Fibroblast of lung (primary cell): ENCODE results near the gene GAK. TPM values are rescaled to one million over a fixed set of nuclear protein-coding genes. Genes with fewer than 3 reads are reported as not detected.
A peak's percentile ranks its signal among the peaks of the same experiment; 100 is the strongest.

ENCODE experiments used
- DNase-seq, 2 donors: peaks; one replicate each; pipeline versions ENCODE4 v3.0.0 to v3.0.0-alpha.2; 2010; ENCODE audit warnings: low read depth in 2 of 2
- H2AFZ ChIP-seq: 2 replicates; pipeline ENCODE4 v1.5.1; 2012; ENCODE audit warnings: low read length, control low read depth, inconsistent platforms
- H3K27ac ChIP-seq: 2 replicates; pipeline ENCODE4 v1.5.1; 2011; ENCODE audit warnings: low read length, control low read depth; ENCODE audit not compliant: insufficient read depth
- H3K27me3 ChIP-seq: 2 replicates; pipeline ENCODE4 v1.5.1; 2011; ENCODE audit warnings: mild to moderate bottlenecking, low read length; ENCODE audit not compliant: control insufficient read depth, insufficient read depth
- H3K36me3 ChIP-seq: 2 replicates; pipeline ENCODE4 v1.5.1; 2011; ENCODE audit warnings: low read length; ENCODE audit not compliant: control insufficient read depth, insufficient read depth
- H3K4me1 ChIP-seq: 2 replicates; pipeline ENCODE4 v1.5.1; 2011; ENCODE audit warnings: low read length; ENCODE audit not compliant: control insufficient read depth, insufficient read depth; ENCODE audit errors: extremely low read depth
- H3K4me2 ChIP-seq: 2 replicates; pipeline ENCODE4 v1.5.1; 2011; ENCODE audit warnings: low read length, control low read depth; ENCODE audit not compliant: insufficient read depth; ENCODE audit errors: extremely low read depth
- H3K4me3 ChIP-seq, 4 experiments: fragments of 200-600 bp in 1 of 4; sonication (generic) in 1 of 4; replicated peaks in 1 of 4; 2 replicates each; pipeline ENCODE4 v1.5.1; 2011 to 2016; ENCODE audit warnings: low read length in 4 of 4, low read depth in 3 of 4, mild to moderate bottlenecking in 3 of 4, control low read depth in 2 of 4, inconsistent platforms in 1 of 4, mixed read lengths in 1 of 4; ENCODE audit not compliant: insufficient read depth in 1 of 4; ENCODE audit errors: control extremely low read depth in 1 of 4
- H3K79me2 ChIP-seq: 2 replicates; pipeline ENCODE4 v1.5.1; 2012; ENCODE audit warnings: mild to moderate bottlenecking, low read length, inconsistent platforms; ENCODE audit not compliant: control insufficient read depth, insufficient read depth
- H3K9ac ChIP-seq: 2 replicates; pipeline ENCODE4 v1.5.1; 2011; ENCODE audit warnings: mild to moderate bottlenecking, low read length, control low read depth; ENCODE audit not compliant: insufficient read depth
- H3K9me3 ChIP-seq: 2 replicates; pipeline ENCODE4 v1.5.1; 2012; ENCODE audit warnings: low read depth, low read length; ENCODE audit not compliant: control insufficient read depth, insufficient read depth
- H4K20me1 ChIP-seq: 2 replicates; pipeline ENCODE4 v1.5.1; 2011; ENCODE audit warnings: low read length; ENCODE audit not compliant: control insufficient read depth, insufficient read depth; ENCODE audit errors: extremely low read depth
- EZH2 ChIP-seq: IDR thresholded peaks from 2 replicates; pipeline ENCODE4 v1.5.1; 2012; ENCODE audit warnings: low read length, control low read depth, mild to moderate bottlenecking; ENCODE audit errors: missing control alignments
- polyA plus RNA-seq, 2 donors: library from polyadenylated mRNA; depleted of rRNA in 1 of 2; stranded (reverse) in 1 of 2; unstranded in 1 of 2; fragments of >200 nt; gene quantifications; 2 replicates each; pipeline ENCODE4 v1.2.1, GENCODE V29; 2011 to 2012; ENCODE audit warnings: missing spikeins in 1 of 2
- total RNA-seq: library from RNA; depleted of rRNA; stranded (reverse); fragments of >200 nt; gene quantifications from 2 replicates; pipeline ENCODE4 v1.2.1, GENCODE V29; 2014
- TF ChIP-seq, protein P1 (sequence below), 2 donors: IDR thresholded peaks in 1 of 2; conservative IDR thresholded peaks in 1 of 2; 1 replicate in 1 of 2; 2 replicates in 1 of 2; pipeline ENCODE4 v1.5.1; 2011 to 2012; ENCODE audit warnings: low read length in 2 of 2, control low read depth in 1 of 2, inconsistent platforms in 1 of 2, low read depth in 1 of 2, mild to moderate bottlenecking in 1 of 2

Gene GAK
- total and polyA plus RNA-seq, 2 donors (not counting 1 experiment from before 2014, with no cell fraction given) = 10.1 to 48.2 TPM

DNA sequence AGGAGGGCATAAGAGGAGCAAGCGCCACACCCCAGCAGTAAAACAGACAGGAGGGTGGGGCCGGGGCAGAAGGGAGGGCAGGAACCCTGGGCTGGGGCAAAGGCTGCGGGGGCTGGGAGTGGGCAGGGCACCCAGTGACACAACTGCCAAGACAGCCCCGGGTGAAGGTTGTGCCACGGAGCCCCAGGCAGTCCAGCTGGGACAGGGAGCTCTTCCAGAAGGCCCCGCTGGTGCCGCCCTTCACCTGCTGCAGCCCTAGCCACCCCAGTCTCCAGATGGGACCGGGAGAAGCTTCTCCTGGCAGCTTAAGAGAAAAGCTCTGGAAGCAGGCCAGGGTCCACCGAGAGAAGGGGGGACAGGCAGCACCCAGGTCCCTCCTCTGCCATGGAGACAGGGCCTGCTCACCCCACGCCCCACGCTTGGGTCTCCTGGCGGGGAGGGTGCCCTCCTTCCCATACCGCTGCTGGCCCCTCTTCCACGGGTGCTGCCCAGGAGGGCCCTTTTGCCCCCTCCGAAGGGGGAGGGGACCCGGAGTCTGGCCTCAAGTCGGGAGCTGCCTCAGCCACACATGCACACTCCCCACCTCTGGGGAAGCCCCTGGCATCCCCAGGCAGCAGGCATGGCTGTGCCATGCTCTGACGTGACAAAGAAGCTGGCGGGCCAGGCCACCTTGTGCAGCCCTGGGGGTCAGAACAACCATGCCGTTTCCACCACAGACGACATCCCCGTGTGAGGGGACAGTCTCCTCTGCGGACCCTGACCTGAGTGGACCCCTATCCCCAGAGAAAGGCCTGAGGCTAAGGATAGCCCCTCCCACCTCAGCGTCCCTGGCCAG lies 39.8 kb upstream of the GAK start:
- DNase-seq = no peak
- peak overlapping the region in 3 of 4 experiments; percentile 66 to 80 (median 76) for H3K4me3 ChIP-seq
- H3K36me3 ChIP-seq = no peaks in the 10 kb centered on the region
- H3K27me3 ChIP-seq = no peaks in the 10 kb centered on the region
- peak overlapping the region; percentile 58 for H3K9ac ChIP-seq
- H3K27ac ChIP-seq = no peak overlapping the region
- peaks cover 4% of the 10 kb centered on the region for H3K4me1 ChIP-seq
- H3K4me2 ChIP-seq = peak overlapping the region; percentile 94
- H2AFZ ChIP-seq = no peak overlapping the region
- H3K79me2 ChIP-seq = no peaks in the 10 kb centered on the region
- no peaks in the 10 kb centered on the region for H3K9me3 ChIP-seq
- TF ChIP-seq, protein P1, sequence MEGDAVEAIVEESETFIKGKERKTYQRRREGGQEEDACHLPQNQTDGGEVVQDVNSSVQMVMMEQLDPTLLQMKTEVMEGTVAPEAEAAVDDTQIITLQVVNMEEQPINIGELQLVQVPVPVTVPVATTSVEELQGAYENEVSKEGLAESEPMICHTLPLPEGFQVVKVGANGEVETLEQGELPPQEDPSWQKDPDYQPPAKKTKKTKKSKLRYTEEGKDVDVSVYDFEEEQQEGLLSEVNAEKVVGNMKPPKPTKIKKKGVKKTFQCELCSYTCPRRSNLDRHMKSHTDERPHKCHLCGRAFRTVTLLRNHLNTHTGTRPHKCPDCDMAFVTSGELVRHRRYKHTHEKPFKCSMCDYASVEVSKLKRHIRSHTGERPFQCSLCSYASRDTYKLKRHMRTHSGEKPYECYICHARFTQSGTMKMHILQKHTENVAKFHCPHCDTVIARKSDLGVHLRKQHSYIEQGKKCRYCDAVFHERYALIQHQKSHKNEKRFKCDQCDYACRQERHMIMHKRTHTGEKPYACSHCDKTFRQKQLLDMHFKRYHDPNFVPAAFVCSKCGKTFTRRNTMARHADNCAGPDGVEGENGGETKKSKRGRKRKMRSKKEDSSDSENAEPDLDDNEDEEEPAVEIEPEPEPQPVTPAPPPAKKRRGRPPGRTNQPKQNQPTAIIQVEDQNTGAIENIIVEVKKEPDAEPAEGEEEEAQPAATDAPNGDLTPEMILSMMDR (conservative IDR thresholded peaks at IDR 0.05 in 1 of 2, IDR thresholded peaks at IDR 0.05 in 1 of 2; ENCODE audit: low read depth in 1 of 2, low read length in 2 of 2) = no peak
- TF ChIP-seq EZH2 = no peak
- no peaks in the 10 kb centered on the region for H4K20me1 ChIP-seq

DNA sequence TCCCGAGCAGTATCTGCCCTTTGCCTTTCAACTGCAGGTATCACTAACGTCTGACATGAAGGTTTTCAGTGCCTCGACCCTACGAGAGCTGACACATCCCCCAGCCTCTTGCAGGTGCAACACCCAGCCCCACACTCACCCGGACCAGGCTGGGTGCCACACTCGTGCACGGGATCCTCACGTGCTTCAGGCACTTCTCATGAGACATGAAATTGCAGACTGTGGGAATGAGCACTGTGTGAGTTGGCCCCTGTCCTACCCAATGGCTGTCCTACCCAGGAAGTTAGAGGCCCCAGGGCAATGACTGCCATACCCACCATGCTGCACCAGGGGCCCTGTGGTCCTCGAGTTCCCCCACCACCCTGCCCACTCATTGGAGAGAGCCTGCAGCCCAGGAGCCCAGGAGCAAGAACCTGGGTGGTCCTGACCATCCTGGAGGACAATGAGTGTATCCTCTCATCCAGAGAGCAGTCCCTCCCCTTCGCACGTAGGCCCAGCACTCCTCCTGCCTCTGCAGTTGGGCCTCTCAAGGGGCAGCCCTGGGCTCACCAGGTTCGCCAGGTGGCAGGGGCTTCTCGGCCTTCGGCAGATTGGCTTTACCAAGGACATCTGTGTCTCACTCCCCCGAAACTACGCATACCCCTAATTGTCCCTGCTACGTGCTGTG lies 38.9 kb upstream of the GAK start:
- Histone ChIP-seq H3K9ac (no peak overlapping the region), H3K79me2 (no peaks in the 10 kb centered on the region), H3K27ac (no peak overlapping the region), H3K4me2 (no peak overlapping the region), H2AFZ (no peak overlapping the region), H3K4me3 (no peak overlapping the region), H3K4me1 (peaks cover 4% of the 10 kb centered on the region), H3K27me3 (no peaks in the 10 kb centered on the region), H3K36me3 (peaks cover 3% of the 10 kb centered on the region), H4K20me1 (no peaks in the 10 kb centered on the region), H3K9me3 (no peaks in the 10 kb centered on the region)
- no peak for TF ChIP-seq EZH2
- TF ChIP-seq, protein P1 (conservative IDR thresholded peaks at IDR 0.05 in 1 of 2, IDR thresholded peaks at IDR 0.05 in 1 of 2; ENCODE audit: low read depth in 1 of 2, low read length in 2 of 2) = no peak
- no peak for DNase-seq

DNA sequence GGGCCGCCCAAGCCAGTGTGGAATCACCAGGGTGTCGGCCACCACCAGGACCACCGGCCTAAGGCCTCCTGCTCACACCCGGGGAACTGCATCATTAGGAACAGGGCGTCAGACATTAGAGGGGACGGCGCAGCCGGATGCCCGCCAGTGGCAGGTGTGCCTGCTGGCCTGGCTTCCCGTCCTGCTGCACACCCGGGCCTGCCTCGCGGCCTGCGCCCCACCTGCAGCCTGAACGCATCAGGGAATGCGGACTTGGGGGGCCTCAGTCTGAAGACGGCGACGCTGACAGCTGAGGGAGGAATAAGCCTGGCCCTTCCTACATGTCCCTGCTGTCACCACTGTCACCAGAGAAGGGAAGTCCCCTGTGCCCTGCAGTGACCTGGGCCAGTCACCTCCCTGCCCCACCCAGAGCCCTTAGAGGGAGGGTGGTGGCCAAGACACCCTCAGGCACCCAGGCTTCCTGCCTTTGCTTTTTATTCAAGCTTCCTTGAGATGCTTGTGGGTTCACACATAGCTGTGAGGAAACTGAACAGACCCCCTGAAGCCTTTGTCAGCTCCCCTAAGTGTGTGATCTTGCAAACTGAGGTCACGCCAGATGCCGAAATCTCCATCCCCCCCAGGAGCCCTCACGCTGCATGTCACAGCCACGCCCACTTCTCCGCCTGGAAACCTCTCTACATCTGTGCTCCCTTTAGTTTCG lies 38.1 kb upstream of the GAK start:
- Histone ChIP-seq H3K79me2 (no peaks in the 10 kb centered on the region), H3K4me3 (no peak overlapping the region), H3K27ac (no peak overlapping the region), H4K20me1 (no peaks in the 10 kb centered on the region), H3K36me3 (peaks cover 3% of the 10 kb centered on the region), H3K9ac (no peak overlapping the region), H2AFZ (no peak overlapping the region), H3K4me1 (peaks cover 4% of the 10 kb centered on the region), H3K4me2 (no peak overlapping the region), H3K27me3 (no peaks in the 10 kb centered on the region), H3K9me3 (no peaks in the 10 kb centered on the region)
- DNase-seq = no peak
- TF ChIP-seq, protein P1 (conservative IDR thresholded peaks at IDR 0.05 in 1 of 2, IDR thresholded peaks at IDR 0.05 in 1 of 2; ENCODE audit: low read depth in 1 of 2, low read length in 2 of 2) = no peak
- no peak for TF ChIP-seq EZH2
